Thyroid gland (tissue), 4 donors: ENCODE results near the gene DLX6. TPM values are rescaled to one million over a fixed set of nuclear protein-coding genes. Genes with fewer than 3 reads are reported as not detected.

Source experiments
- DNase-seq, 2 donors: peaks; one replicate each; pipeline ENCODE4 v3.0.0-alpha.2; 2019
- H3K27ac ChIP-seq, 3 donors: fragments of 200-600 bp; sonication (generic); 1 replicate in 2 of 3; 2 replicates in 1 of 3; pipeline ENCODE4 v1.5.1; 2016 to 2019; ENCODE audit warnings: mild to moderate bottlenecking in 1 of 3, moderate library complexity in 1 of 3
- H3K27me3 ChIP-seq: fragments of 200-600 bp; sonication (generic); one replicate; pipeline ENCODE4 v1.5.1; 2019
- H3K36me3 ChIP-seq, 2 donors: fragments of 200-600 bp; sonication (generic); one replicate each; pipeline ENCODE4 v1.5.1; 2016 to 2019
- H3K4me1 ChIP-seq, 2 donors: fragments of 200-600 bp; sonication (generic); one replicate each; pipeline ENCODE4 v1.5.1; 2017 to 2019
- H3K4me3 ChIP-seq, 3 donors: fragments of 200-600 bp; sonication (generic); replicated peaks in 1 of 3; 1 replicate in 2 of 3; 2 replicates in 1 of 3; pipeline ENCODE4 v1.5.1; 2016; ENCODE audit warnings: mild to moderate bottlenecking in 1 of 3
- H3K9me3 ChIP-seq: fragments of 200-600 bp; sonication (generic); one replicate; pipeline ENCODE4 v1.5.1; 2017
- POLR2A ChIP-seq, 2 donors: fragments of 450-650 bp; IDR thresholded peaks; one replicate each; pipeline ENCODE4 v1.6.1; 2017; ENCODE audit warnings: antibody characterized with exemption in 2 of 2, mild to moderate bottlenecking in 2 of 2, moderate library complexity in 1 of 2
- WGBS, 2 donors: methylation state at CpG; one replicate each; pipeline ENCODE4 v1.1.5; 2017; 5-methylcytosine and 5-hydroxymethylcytosine counted together
- intact Hi-C: fragments of 100-400 bp; cut with DNase I; formaldehyde crosslinking; loops from one replicate; pipeline ENCODE4 v1.15.1; 2023
- total RNA-seq, 4 donors: library from RNA; depleted of rRNA; stranded (reverse); fragments of >200 nt; gene quantifications; one replicate each; pipeline ENCODE4 v1.2.3, GENCODE V29; 2016
- TF ChIP-seq, protein P1 (sequence below), 6 experiments: fragments of 200-600 bp in 3 of 6; fragments of 450-650 bp in 3 of 6; sonication (generic) in 3 of 6; IDR thresholded peaks; one replicate each; pipeline ENCODE4 v1.5.1; 2016 to 2019; ENCODE audit warnings: antibody characterized with exemption in 6 of 6, mild to moderate bottlenecking in 2 of 6, inconsistent platforms in 1 of 6, moderate library complexity in 1 of 6

Gene DLX6
- total RNA-seq, 4 donors from 2014 or later, result 0.81 TPM; not detected in 3

DNA sequence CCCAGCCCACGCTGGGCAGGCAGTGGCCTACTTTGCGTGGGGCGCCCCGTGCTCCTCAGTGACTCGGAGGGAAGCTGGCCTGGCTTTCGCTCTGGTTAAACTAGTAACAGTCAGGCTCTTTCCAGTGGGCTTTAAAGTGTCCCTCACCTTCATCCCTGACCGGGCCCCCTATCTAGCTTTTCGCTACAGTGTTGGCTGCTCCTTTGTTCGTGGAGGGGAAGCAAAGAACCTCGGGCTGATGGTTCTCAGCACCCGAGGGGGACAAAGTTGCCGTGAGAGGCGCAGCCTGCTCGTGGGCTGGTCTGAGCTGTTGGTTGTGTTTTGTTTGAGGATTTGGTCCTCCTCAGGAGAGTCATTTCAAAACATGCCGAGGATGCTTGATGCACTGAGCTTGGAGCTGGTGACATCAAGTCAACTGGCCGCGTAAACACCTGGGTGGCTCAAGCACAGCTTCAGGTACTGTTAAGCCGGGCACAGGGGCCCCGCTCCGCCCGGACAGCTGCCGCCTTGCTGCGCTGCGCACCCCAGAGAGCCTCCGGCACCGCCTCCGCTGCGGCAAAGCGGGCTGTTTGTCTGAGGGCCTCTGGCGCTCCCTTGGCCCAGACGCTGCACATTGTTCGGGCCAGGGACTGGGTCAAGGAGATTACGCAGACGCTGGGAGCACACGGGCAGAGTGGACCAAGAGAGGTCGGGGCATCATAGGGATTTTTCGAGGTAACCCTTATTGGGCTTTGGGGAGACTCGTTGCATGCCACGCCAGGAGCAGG, 1.6 kb downstream of the DLX6 start:
- no peaks in the 10 kb centered on the region for H3K9me3 ChIP-seq
- peaks cover 15% of the 10 kb centered on the region in 2 donors for H3K4me1 ChIP-seq
- H3K27ac ChIP-seq, result no peak overlapping the region
- DNase-seq, result no peak
- H3K4me3 ChIP-seq, result no peak overlapping the region
- H3K36me3 ChIP-seq, result no peaks in the 10 kb centered on the region
- H3K27me3 ChIP-seq, result peaks cover 66% of the 10 kb centered on the region
- intact Hi-C loops, result no loop called here
- TF ChIP-seq, protein P1, sequence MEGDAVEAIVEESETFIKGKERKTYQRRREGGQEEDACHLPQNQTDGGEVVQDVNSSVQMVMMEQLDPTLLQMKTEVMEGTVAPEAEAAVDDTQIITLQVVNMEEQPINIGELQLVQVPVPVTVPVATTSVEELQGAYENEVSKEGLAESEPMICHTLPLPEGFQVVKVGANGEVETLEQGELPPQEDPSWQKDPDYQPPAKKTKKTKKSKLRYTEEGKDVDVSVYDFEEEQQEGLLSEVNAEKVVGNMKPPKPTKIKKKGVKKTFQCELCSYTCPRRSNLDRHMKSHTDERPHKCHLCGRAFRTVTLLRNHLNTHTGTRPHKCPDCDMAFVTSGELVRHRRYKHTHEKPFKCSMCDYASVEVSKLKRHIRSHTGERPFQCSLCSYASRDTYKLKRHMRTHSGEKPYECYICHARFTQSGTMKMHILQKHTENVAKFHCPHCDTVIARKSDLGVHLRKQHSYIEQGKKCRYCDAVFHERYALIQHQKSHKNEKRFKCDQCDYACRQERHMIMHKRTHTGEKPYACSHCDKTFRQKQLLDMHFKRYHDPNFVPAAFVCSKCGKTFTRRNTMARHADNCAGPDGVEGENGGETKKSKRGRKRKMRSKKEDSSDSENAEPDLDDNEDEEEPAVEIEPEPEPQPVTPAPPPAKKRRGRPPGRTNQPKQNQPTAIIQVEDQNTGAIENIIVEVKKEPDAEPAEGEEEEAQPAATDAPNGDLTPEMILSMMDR (IDR thresholded peaks at IDR 0.05), result no peak
- no peak for TF ChIP-seq POLR2A (IDR thresholded peaks at IDR 0.05)
- WGBS, 2 donors, result 13 to 27% methylated on average over 31 to 35 of the region's 39 CpGs

DNA sequence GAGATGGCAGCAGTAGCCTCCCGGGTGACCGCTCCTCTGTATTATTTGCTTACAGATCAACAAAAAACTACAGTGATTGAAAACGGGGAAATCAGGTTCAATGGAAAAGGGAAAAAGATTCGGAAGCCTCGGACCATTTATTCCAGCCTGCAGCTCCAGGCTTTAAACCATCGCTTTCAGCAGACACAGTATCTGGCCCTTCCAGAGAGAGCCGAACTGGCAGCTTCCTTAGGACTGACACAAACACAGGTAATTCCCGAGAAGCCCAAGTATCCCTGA, 2.2 kb downstream of the DLX6 start:
- TF ChIP-seq POLR2A (IDR thresholded peaks at IDR 0.05), result no peak
- TF ChIP-seq, protein P1 (IDR thresholded peaks at IDR 0.05), result no peak
- H3K9me3 ChIP-seq, result no peaks in the 10 kb centered on the region
- H3K4me1 ChIP-seq, result peaks cover 15% of the 10 kb centered on the region in 2 donors
- intact Hi-C loops, result no loop called here
- H3K4me3 ChIP-seq, result no peak overlapping the region
- H3K27me3 ChIP-seq, result peaks cover 66% of the 10 kb centered on the region
- H3K36me3 ChIP-seq, result no peaks in the 10 kb centered on the region
- 35 to 49% methylated on average over 8 of the region's 8 CpGs for WGBS, 2 donors
- H3K27ac ChIP-seq, result no peak overlapping the region
- no peak for DNase-seq

DNA sequence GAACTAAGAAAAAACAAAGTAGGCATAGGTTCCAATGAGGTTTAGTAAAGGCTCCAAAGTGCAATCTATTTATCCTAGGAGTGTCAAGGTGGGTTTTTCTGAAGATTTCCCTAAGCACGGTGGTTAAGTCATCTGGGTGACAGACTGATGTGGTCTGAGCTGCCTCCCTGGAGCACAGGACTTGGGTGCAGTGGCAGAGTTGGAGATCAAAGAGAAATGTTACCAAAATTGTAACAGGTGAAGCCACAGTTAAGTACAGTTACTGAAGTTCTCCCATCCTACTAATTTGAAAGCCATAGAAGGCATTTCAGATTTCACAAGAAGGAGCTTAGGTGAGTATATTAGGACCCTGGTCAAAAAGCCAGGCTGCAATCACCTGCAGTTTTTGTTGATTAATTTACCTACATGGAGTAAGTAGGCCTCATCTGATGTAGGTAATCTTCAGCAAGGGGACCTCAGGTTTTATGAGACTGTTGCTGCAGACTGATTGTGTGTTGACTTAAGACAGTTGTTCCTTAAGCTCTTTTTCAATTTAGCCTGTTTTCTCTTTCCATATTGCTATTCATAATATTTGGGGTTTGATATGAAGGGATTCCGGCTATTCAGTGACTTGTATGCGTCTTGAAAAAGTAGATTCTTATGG, 3.0 kb downstream of the DLX6 start:
- intact Hi-C loops, result no loop called here
- WGBS, 2 donors, result 86 to 91% methylated on average over 3 of the region's 3 CpGs
- H3K9me3 ChIP-seq, result no peaks in the 10 kb centered on the region
- DNase-seq, result no peak
- TF ChIP-seq POLR2A (IDR thresholded peaks at IDR 0.05), result no peak
- TF ChIP-seq, protein P1 (IDR thresholded peaks at IDR 0.05), result no peak
- no peak overlapping the region for H3K4me3 ChIP-seq
- H3K36me3 ChIP-seq, result no peaks in the 10 kb centered on the region
- H3K27me3 ChIP-seq, result peaks cover 57% of the 10 kb centered on the region
- no peak overlapping the region for H3K27ac ChIP-seq
- peaks cover 10 to 15% of the 10 kb centered on the region in 2 donors for H3K4me1 ChIP-seq

DNA sequence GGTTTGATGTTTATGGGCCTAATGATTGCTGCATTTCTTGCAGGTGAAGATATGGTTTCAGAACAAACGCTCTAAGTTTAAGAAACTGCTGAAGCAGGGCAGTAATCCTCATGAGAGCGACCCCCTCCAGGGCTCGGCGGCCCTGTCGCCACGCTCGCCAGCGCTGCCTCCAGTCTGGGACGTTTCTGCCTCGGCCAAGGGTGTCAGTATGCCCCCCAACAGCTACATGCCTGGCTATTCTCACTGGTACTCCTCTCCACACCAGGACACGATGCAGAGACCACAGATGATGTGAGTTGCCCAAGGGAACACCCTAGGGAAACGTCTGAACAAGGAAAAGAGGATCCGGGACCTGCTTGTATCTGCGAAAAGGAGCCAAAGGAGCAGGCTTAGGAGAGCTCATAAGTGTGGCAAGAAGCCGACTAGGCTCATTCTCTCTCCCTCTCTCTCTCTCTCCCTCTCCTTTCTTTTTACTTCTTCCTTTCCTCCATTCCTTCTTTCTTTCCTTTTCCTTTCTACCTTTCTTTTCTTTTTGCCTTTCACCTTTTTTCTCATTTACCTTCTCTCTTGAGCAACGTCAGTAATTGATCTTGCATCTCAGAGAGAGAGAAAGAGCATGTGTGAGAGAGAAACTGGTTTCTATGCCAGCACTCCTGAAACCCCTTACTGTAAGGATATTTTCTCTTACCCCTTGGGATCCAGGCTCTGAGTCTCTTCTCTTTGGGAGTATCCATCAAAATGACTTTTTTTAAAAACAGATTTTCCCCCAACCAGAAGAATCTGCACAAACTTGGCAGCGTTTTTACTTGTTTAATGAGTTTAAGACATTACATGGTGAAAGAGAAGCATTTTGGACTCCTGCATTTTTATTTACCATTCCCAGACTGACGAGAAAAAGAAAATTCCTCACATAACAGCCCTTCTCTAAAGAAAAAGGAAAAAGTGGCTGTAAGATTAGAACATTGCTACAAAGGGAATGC, 4.7 kb downstream of the DLX6 start:
- DNase-seq, result no peak
- intact Hi-C loops, result no loop called here
- H3K4me3 ChIP-seq, result no peak overlapping the region
- peaks cover 6 to 12% of the 10 kb centered on the region in 2 donors for H3K4me1 ChIP-seq
- H3K9me3 ChIP-seq, result no peaks in the 10 kb centered on the region
- H3K27me3 ChIP-seq, result peaks cover 47% of the 10 kb centered on the region
- 20 to 24% methylated on average over 10 to 18 of the region's 18 CpGs for WGBS, 2 donors
- no peak for TF ChIP-seq POLR2A (IDR thresholded peaks at IDR 0.05)
- TF ChIP-seq, protein P1 (IDR thresholded peaks at IDR 0.05), result no peak
- H3K36me3 ChIP-seq, result no peaks in the 10 kb centered on the region
- H3K27ac ChIP-seq, result no peak overlapping the region
